Liver (tissue), 9 donors: ENCODE results near the gene TMEM164. TPM values are rescaled to one million over a fixed set of nuclear protein-coding genes. Genes with fewer than 3 reads are reported as not detected.

ENCODE experiments used
- DNase-seq: peaks from one replicate; pipeline ENCODE4 v3.0.0-alpha.2; 2017; ENCODE audit warnings: low spot score
- H3K27ac ChIP-seq, 2 donors: one replicate each; pipeline ENCODE4 v1.7.0; 2013; ENCODE audit warnings: inconsistent platforms in 2 of 2, low read length in 2 of 2, control low read depth in 1 of 2, low read depth in 1 of 2, mild to moderate bottlenecking in 1 of 2
- H3K27me3 ChIP-seq, 4 donors: one replicate each; pipeline versions ENCODE4 v1.6.1 to v1.7.0; 2013; ENCODE audit warnings: low read length in 3 of 4, inconsistent platforms in 1 of 4, mild to moderate bottlenecking in 1 of 4, moderate library complexity in 1 of 4; ENCODE audit not compliant: control insufficient read depth in 4 of 4, insufficient read depth in 4 of 4
- H3K36me3 ChIP-seq, 4 donors: one replicate each; pipeline versions ENCODE4 v1.6.1 to v1.7.0; 2013; ENCODE audit warnings: low read length in 3 of 4, mild to moderate bottlenecking in 3 of 4, low read depth in 1 of 4, moderate library complexity in 1 of 4; ENCODE audit not compliant: control insufficient read depth in 4 of 4, insufficient read depth in 3 of 4
- H3K4me1 ChIP-seq, 4 donors: one replicate each; pipeline versions ENCODE4 v1.6.1 to v1.7.0; 2013; ENCODE audit warnings: low read length in 3 of 4, mild to moderate bottlenecking in 3 of 4, moderate library complexity in 1 of 4; ENCODE audit not compliant: control insufficient read depth in 4 of 4, insufficient read depth in 4 of 4
- H3K4me3 ChIP-seq, 3 donors: one replicate each; pipeline versions ENCODE4 v1.6.1 to v1.7.0; 2013; ENCODE audit warnings: low read length in 3 of 3, control low read depth in 1 of 3, low read depth in 1 of 3, mild to moderate bottlenecking in 1 of 3
- H3K9ac ChIP-seq, 2 donors: one replicate each; pipeline ENCODE4 v1.7.0; 2013; ENCODE audit warnings: low read length in 2 of 2, mild to moderate bottlenecking in 2 of 2, moderate library complexity in 2 of 2, control low read depth in 1 of 2, low read depth in 1 of 2
- H3K9me3 ChIP-seq, 4 donors: one replicate each; pipeline versions ENCODE4 v1.6.1 to v1.7.0; 2013; ENCODE audit warnings: low read length in 3 of 4; ENCODE audit not compliant: control insufficient read depth in 4 of 4
- EGR1 ChIP-seq, 2 donors: IDR thresholded peaks; 2 replicates each; pipeline ENCODE4 v1.6.1; 2016 to 2018; ENCODE audit warnings: antibody characterized with exemption in 2 of 2, low read depth in 2 of 2
- FOXA1 ChIP-seq: IDR thresholded peaks from 2 replicates; pipeline ENCODE4 v1.6.1; 2016; ENCODE audit warnings: antibody characterized with exemption
- FOXA2 ChIP-seq: IDR thresholded peaks from 2 replicates; pipeline ENCODE4 v1.6.1; 2016; ENCODE audit warnings: antibody characterized with exemption
- HNF4A ChIP-seq, 2 donors: conservative IDR thresholded peaks; 2 replicates each; pipeline ENCODE4 v1.6.1; 2016; ENCODE audit warnings: antibody characterized with exemption in 2 of 2, mild to moderate bottlenecking in 2 of 2
- NR2F2 ChIP-seq: IDR thresholded peaks from 2 replicates; pipeline ENCODE4 v1.6.1; 2016; ENCODE audit warnings: antibody characterized with exemption
- RAD21 ChIP-seq, 2 donors: IDR thresholded peaks; 2 replicates each; pipeline ENCODE4 v1.6.1; 2016; ENCODE audit warnings: antibody characterized with exemption in 2 of 2, mild to moderate bottlenecking in 2 of 2
- REST ChIP-seq: IDR thresholded peaks from 2 replicates; pipeline ENCODE4 v1.6.1; 2016; ENCODE audit warnings: antibody characterized with exemption, mild to moderate bottlenecking
- RXRA ChIP-seq, 2 donors: IDR thresholded peaks; 2 replicates each; pipeline ENCODE4 v1.6.1; 2017 to 2018; ENCODE audit warnings: antibody characterized with exemption in 2 of 2, mild to moderate bottlenecking in 1 of 2
- TAF1 ChIP-seq: conservative IDR thresholded peaks from 2 replicates; pipeline ENCODE4 v1.6.1; 2016; ENCODE audit warnings: antibody characterized with exemption, mild to moderate bottlenecking
- YY1 ChIP-seq: IDR thresholded peaks from 2 replicates; pipeline ENCODE4 v1.6.1; 2016; ENCODE audit warnings: antibody characterized with exemption, mild to moderate bottlenecking
- ZBTB33 ChIP-seq: IDR thresholded peaks from 2 replicates; pipeline ENCODE4 v1.6.1; 2016; ENCODE audit warnings: antibody characterized with exemption
- WGBS: extraction: QIAGEN DNeasy Blood & Tissue Kit; methylation state at CpG from one replicate; pipeline ENCODE4 v1.1.7; 2013; 5-methylcytosine and 5-hydroxymethylcytosine counted together
- polyA plus RNA-seq, 2 donors: library from polyadenylated mRNA; stranded (reverse) in 1 of 2; unstranded in 1 of 2; fragments of 200-250 nt in 1 of 2; fragments of >200 nt in 1 of 2; fragmentation: Nextera tagmentation in 1 of 2; extraction: Ambion mirVana in 1 of 2; gene quantifications; one replicate each; pipeline versions ENCODE4 v1.2.1 to v1.2.3, GENCODE V29; 2013 to 2015
- total RNA-seq, 2 donors: library from RNA; depleted of rRNA; stranded (reverse); fragments of >200 nt; gene quantifications; one replicate each; pipeline ENCODE4 v1.2.3, GENCODE V29; 2014
- TF ChIP-seq, protein P1 (sequence below): fragments of 150-350 bp; IDR thresholded peaks from 2 replicates; pipeline ENCODE4 v1.5.1; 2017; ENCODE audit warnings: improper control_type of control experiment, low read depth, low read length; ENCODE audit not compliant: missing input control
- donor health status: healthy.
- donor health status: healthy.
- donor health status: healthy.
- donor health status: healthy.
- donor health status: healthy.

TMEM164 gene
- total and polyA plus RNA-seq, 4 donors, result 0.40 to 8.5 (median 2.9) TPM

- H3K27ac ChIP-seq, result no peak overlapping the region
- WGBS, result 92% methylated on average over 19 of the region's 19 CpGs
- no peak overlapping the region for H3K4me3 ChIP-seq
- peaks cover 0 to 2% (median 0%) of the 10 kb centered on the region in 4 donors for H3K4me1 ChIP-seq
- TF ChIP-seq FOXA2 (no peak), NR2F2 (no peak), EGR1 (IDR thresholded peaks at IDR 0.05; ENCODE audit: low read depth in 2 of 2) (no peak)
- TF ChIP-seq, protein P1, sequence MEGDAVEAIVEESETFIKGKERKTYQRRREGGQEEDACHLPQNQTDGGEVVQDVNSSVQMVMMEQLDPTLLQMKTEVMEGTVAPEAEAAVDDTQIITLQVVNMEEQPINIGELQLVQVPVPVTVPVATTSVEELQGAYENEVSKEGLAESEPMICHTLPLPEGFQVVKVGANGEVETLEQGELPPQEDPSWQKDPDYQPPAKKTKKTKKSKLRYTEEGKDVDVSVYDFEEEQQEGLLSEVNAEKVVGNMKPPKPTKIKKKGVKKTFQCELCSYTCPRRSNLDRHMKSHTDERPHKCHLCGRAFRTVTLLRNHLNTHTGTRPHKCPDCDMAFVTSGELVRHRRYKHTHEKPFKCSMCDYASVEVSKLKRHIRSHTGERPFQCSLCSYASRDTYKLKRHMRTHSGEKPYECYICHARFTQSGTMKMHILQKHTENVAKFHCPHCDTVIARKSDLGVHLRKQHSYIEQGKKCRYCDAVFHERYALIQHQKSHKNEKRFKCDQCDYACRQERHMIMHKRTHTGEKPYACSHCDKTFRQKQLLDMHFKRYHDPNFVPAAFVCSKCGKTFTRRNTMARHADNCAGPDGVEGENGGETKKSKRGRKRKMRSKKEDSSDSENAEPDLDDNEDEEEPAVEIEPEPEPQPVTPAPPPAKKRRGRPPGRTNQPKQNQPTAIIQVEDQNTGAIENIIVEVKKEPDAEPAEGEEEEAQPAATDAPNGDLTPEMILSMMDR, result no peak
- H3K27me3 ChIP-seq, result no peaks in the 10 kb centered on the region
- H3K9me3 ChIP-seq, result no peaks in the 10 kb centered on the region
- no peak for DNase-seq
- H3K36me3 ChIP-seq, result no peaks in the 10 kb centered on the region
- no peak overlapping the region for H3K9ac ChIP-seq
These were observed 170.6 kb downstream of the TMEM164 start for GRCh38 chrX:110173192-110174175.

GRCh38 chrX:110175146-110175545 is 172.2 kb downstream of the TMEM164 start:
- peaks cover 0 to 2% (median 0%) of the 10 kb centered on the region in 4 donors for H3K4me1 ChIP-seq
- H3K27ac ChIP-seq, result no peak overlapping the region
- no peaks in the 10 kb centered on the region for H3K9me3 ChIP-seq
- no peaks in the 10 kb centered on the region for H3K27me3 ChIP-seq
- DNase-seq, result no peak
- WGBS, result 83% methylated on average over 4 of the region's 4 CpGs
- TF ChIP-seq FOXA1 (no peak), YY1 (no peak), RXRA (IDR thresholded peaks at IDR 0.05) (no peak), FOXA2 (no peak), REST (no peak), RAD21 (IDR thresholded peaks at IDR 0.05) (no peak), NR2F2 (no peak), HNF4A (conservative IDR thresholded peaks at IDR 0.05) (no peak), EGR1 (IDR thresholded peaks at IDR 0.05; ENCODE audit: low read depth in 2 of 2) (no peak), TAF1 (no peak), ZBTB33 (no peak)
- TF ChIP-seq, protein P1, result no peak
- H3K4me3 ChIP-seq, result no peak overlapping the region
- no peak overlapping the region for H3K9ac ChIP-seq
- H3K36me3 ChIP-seq, result no peaks in the 10 kb centered on the region
